Activated naive CD8-positive, alpha-beta T cell treated with anti-CD3 and anti-CD28 coated beads, Interleukin-2, amount 10 ng/mL, durations not matched to agents 7 days and 5 days (primary cell): ENCODE measurements around the gene ELMO2. TPM values are rescaled to one million over a fixed set of nuclear protein-coding genes. Genes with fewer than 3 reads are reported as not detected.
A peak's percentile ranks its signal among the peaks of the same experiment; 100 is the strongest.

ENCODE experiments used
- ATAC-seq: fragments of 150-1000 bp; cut with Tn5 transposase; one replicate; pipeline ENCODE4 v1.10.0; 2021; ENCODE audit warnings: low read depth, moderate library complexity
- POLR2A ChIA-PET: fragments of 350-600 bp; sonication (Branson Sonifier 250); formaldehyde crosslinking; loops from one replicate; lab custom pipeline; 2021; ENCODE audit warnings: antibody characterized with exemption; lab: Charles Lee
- DNase-seq: peaks from one replicate; pipeline ENCODE4 v3.0.0; 2021
- H3K27ac Mint-ChIP-seq: one replicate; pipeline ENCODE4 v1.8.0; 2022; ENCODE audit warnings: mild to moderate bottlenecking, mixed read lengths
- H3K27me3 Mint-ChIP-seq: one replicate; pipeline ENCODE4 v1.8.0; 2022; ENCODE audit warnings: mild to moderate bottlenecking, moderate library complexity, mixed read lengths
- H3K36me3 Mint-ChIP-seq: one replicate; pipeline ENCODE4 v1.8.0; 2021; ENCODE audit warnings: mild to moderate bottlenecking, mixed read lengths
- H3K4me1 Mint-ChIP-seq: one replicate; pipeline ENCODE4 v1.8.0; 2021; ENCODE audit warnings: mixed read lengths
- H3K4me3 Mint-ChIP-seq: one replicate; pipeline ENCODE4 v1.8.0; 2022; ENCODE audit warnings: mild to moderate bottlenecking, moderate library complexity, mixed read lengths
- H3K9me3 Mint-ChIP-seq: one replicate; pipeline ENCODE4 v1.8.0; 2021; ENCODE audit warnings: mixed read lengths
- total RNA-seq, 2 experiments: library from RNA; stranded (reverse); gene quantifications; one replicate each; pipeline ENCODE4 v1.2.3, GENCODE V29; 2021

Gene ELMO2
- total RNA-seq, 2 experiments from 2014 or later: 66.8 to 75.2 TPM

DNA sequence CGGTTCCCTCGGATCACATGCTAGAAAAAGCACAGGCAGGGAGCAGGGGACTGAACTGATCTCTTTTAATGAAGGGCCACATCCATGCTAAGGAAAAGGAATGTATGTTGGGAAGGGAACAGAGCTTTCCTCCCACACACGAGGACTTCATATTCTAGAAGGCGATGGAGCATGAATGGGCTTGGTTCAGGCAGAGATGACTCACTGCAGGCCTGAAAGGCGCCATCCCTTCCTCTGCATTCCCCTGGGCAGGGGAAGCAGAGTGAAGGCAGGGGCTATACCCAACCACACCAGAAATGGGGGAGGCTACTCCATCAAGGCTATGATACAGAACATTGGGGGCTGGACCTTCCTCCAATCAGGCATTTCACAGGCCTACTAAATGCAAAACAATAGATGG lies 30.6 kb downstream of the ELMO2 start:
- no peak for ATAC-seq
- Mint-ChIP-seq H3K9me3 (no peaks in the 10 kb centered on the region), H3K36me3 (peaks cover 29% of the 10 kb centered on the region), H3K27ac (no peak overlapping the region), H3K4me1 (peaks cover 3% of the 10 kb centered on the region), H3K4me3 (no peak overlapping the region), H3K27me3 (no peaks in the 10 kb centered on the region)
- DNase-seq: no peak
- POLR2A ChIA-PET: no interaction called here

DNA sequence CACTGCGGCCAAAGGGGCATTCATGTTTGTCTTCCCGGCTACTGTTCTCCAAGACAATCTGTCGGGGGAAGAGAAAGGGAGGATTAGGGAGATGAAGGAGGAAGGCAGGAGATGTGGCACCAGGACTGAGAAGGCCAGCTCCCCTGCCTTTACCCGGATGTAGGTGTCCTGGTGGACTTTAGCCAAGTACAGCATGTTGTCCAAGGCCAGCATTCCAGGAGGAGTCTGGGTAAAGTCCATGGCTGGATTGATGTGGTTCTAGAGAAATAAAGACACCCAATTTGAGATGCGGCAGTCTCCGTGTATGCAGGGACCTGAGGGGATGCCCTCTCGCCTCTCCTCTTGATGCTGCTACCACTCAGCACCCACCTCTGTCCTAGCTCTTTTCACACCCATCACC lies 32.0 kb downstream of the ELMO2 start:
- Mint-ChIP-seq H3K9me3 (no peaks in the 10 kb centered on the region), H3K27me3 (no peaks in the 10 kb centered on the region), H3K4me3 (no peak overlapping the region), H3K4me1 (peaks cover 5% of the 10 kb centered on the region), H3K27ac (no peak overlapping the region), H3K36me3 (peaks cover 30% of the 10 kb centered on the region)
- DNase-seq (no peak), ATAC-seq (no peak)
- POLR2A ChIA-PET: no interaction called here

DNA sequence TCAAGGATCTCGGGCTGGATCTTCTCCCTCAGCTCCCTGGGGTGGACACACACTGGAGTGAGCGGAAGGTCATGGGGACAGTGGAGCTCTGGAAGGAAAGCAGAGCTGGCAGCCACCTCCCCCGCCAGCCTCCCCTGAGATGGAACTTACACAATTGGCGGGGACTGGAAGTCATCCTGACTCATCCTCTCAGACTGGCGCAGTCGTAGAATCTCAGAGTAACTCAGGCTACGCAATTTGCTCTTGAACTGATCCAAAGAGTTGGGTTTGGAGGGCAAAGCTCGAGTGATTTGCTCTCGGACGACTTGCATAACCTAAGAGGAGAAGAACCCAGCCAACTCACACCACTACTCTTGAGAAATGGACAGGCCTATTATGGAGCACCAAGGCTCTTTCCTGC lies 34.8 kb downstream of the ELMO2 start:
- H3K27me3 Mint-ChIP-seq: no peaks in the 10 kb centered on the region
- POLR2A ChIA-PET: no interaction called here

DNA sequence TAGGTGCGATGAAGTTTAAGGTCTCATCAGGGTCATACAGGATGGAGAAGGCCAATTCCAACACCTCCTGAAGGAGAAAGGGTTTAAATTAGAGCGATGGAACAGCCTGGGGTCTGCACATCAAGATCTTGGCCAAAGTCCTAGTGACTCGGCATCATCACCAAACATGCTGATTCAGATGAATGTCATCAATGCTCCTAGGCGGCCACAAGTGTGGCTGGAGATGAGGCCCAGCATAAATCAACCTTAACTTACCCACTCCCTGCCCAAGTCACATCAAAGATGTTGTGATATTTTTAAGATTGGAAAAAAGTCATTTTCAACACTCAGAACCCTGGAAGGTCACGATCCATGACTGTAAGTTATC lies 37.5 kb downstream of the ELMO2 start:
- POLR2A ChIA-PET: no interaction called here
- H3K4me3 Mint-ChIP-seq: no peak overlapping the region
- H3K4me1 Mint-ChIP-seq: peaks cover 26% of the 10 kb centered on the region
- H3K27ac Mint-ChIP-seq: no peak overlapping the region
- H3K9me3 Mint-ChIP-seq: no peaks in the 10 kb centered on the region
- DNase-seq: no peak
- ATAC-seq: no peak
- peaks cover 32% of the 10 kb centered on the region for H3K36me3 Mint-ChIP-seq
- H3K27me3 Mint-ChIP-seq: no peaks in the 10 kb centered on the region

More for the DNA sequence above, 34.8 kb downstream of the ELMO2 start:
- Mint-ChIP-seq H3K36me3 (peaks cover 35% of the 10 kb centered on the region), H3K4me3 (no peak overlapping the region), H3K9me3 (no peaks in the 10 kb centered on the region), H3K4me1 (peaks cover 9% of the 10 kb centered on the region), H3K27ac (no peak overlapping the region)
- ATAC-seq (no peak), DNase-seq (no peak)

DNA sequence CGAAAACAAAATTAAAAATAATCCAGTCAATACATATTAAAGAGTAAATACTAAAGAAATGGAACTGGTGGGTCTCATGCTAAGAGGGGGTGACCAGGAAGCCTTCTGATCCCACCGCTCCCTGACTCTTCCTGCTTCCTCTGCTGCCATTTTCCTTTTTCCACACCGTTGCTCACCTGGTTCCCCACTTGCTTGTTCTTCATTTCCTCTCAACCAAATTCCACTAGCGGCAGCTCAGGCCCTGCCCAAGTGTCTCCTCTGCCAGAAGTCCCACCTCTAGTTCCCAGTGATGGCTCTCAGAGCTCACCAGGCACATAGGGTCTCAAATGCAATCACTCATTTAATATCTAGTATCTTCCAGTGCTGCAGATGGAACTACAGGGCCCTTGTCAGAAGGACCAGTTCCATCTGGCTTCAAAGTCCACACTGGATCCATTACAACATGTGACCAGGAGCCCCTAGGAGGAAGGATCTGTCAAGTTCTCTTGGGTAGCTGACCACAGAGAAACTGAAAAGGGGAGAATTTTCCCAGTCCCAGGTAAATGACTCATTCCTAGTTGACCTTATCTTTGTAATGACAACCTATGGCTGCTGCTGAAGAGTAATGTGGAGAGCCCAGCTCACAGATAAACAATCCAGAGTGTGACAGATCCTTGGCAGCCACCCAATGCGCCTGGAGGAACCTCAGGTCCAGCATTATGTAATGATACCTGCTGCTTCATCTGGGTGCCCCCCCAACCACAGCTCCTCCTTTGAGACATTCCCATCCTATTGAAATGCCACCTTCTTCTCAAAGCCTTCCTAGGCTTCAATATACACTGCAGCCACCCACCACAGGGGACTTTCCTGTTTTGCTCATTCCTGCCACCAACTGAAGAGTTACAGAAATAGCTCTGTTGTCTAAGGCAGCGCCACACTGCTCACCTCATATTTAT lies 38.2 kb downstream of the ELMO2 start:
- Mint-ChIP-seq H3K27me3 (no peaks in the 10 kb centered on the region), H3K36me3 (peaks cover 36% of the 10 kb centered on the region), H3K4me3 (no peak overlapping the region), H3K9me3 (no peaks in the 10 kb centered on the region), H3K4me1 (peaks cover 32% of the 10 kb centered on the region), H3K27ac (peak overlapping the region; percentile 34)
- POLR2A ChIA-PET: no interaction called here
- ATAC-seq: no peak
- DNase-seq: no peak

DNA sequence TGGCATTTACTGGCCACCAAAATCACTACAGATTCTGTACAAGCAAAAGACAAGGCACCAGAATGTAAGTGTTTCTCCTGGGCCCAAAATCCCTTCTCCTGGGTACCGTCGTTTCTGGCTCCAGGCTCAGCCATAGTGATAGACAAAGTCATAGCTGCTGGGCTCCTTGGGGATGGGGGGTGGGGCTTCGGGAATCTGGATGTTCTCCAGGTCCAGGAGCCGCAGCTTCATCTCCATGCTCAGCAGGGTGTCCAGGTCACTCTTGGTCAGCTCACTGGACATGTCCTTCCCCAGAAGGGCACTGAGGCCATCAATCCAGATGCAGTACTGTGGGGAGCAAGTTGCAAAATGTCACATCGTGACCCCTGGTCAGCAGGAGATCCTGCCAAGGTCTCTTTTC lies 39.2 kb downstream of the ELMO2 start:
- POLR2A ChIA-PET: no interaction called here
- peaks cover 39% of the 10 kb centered on the region for H3K4me1 Mint-ChIP-seq
- DNase-seq (no peak), ATAC-seq (no peak)
- no peak overlapping the region for H3K27ac Mint-ChIP-seq
- H3K9me3 Mint-ChIP-seq: no peaks in the 10 kb centered on the region
- no peak overlapping the region for H3K4me3 Mint-ChIP-seq
- no peaks in the 10 kb centered on the region for H3K27me3 Mint-ChIP-seq
- peaks cover 37% of the 10 kb centered on the region for H3K36me3 Mint-ChIP-seq

DNA sequence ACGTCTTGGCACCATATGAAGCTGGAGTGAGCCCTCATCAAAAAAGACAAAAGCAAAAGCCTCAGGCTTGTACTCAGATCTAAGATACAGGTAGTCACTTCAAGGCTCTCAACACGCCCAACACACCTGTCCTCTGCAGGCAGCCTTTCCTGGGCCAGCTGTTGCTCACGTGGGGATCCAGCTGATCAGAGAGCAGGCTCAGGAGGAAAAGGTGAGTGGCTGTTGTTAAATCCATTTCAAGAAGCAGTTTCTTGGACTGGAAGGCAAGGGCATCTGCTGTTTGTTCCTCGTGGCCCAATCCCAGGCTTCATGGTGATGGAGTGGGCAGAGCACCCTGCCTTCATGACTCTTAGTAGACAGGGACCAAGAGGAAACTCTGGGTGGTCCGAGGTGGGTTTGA lies 39.6 kb downstream of the ELMO2 start:
- peak overlapping the region; percentile 87 for H3K27ac Mint-ChIP-seq
- no peak overlapping the region for H3K4me3 Mint-ChIP-seq
- ATAC-seq: no peak
- peaks cover 41% of the 10 kb centered on the region for H3K4me1 Mint-ChIP-seq
- DNase-seq: no peak
- POLR2A ChIA-PET: interaction anchor here (5.0 kb wide), 1 partner anchor 40 kb away, joined by 57 read pairs; the partner anchor contains the start of gene ELMO2
- H3K36me3 Mint-ChIP-seq: peaks cover 35% of the 10 kb centered on the region
- H3K27me3 Mint-ChIP-seq: no peaks in the 10 kb centered on the region
- no peaks in the 10 kb centered on the region for H3K9me3 Mint-ChIP-seq

DNA sequence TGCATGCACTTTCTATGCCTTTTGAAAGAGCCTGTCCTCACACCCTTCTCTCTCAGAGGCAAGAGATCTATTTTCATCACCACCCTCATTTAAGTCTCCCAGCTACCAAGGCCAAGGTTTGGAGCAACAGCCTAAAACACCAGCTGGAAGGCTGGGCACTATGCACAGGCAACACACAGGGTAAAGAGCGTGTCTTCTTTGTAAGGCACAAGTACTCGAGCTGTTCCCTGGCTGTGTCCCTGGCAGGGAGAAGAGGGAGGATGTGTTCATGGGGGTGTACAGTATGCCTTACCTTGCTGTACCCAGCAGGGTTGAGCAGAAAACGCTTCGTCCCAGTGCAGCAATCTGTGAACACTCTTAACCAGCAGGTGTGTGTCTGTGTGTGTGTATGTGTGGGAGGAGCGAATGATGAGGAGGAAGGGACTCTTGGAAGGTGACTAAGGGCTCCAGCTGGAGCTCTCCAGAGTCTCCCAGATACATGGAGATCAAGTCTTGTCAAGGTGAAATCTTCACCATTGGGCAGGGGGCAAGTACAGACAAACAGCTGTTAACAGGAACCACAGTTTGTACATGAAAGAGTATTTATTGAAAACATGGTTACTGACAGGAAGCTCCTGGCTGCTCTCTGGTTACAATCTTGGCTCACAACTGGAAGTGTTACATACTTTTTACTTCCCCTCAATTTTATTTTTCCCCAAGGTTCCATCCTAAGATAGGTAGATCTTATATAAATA lies 40.8 kb downstream of the ELMO2 start:
- H3K27ac Mint-ChIP-seq: peak overlapping the region; percentile 87
- H3K4me1 Mint-ChIP-seq: peaks cover 51% of the 10 kb centered on the region
- H3K27me3 Mint-ChIP-seq: no peaks in the 10 kb centered on the region
- no peak for ATAC-seq
- POLR2A ChIA-PET: interaction anchor here (0.6 to 5.3 kb wide), 7 partner anchors 13 to 357 kb away, joined by 3 to 74 read pairs (median 4); partner anchors contain the start of genes ELMO2 and MMP9
- H3K9me3 Mint-ChIP-seq: no peaks in the 10 kb centered on the region
- peak overlapping the region; percentile 38 for H3K4me3 Mint-ChIP-seq
- H3K36me3 Mint-ChIP-seq: peaks cover 35% of the 10 kb centered on the region
- DNase-seq: no peak

DNA sequence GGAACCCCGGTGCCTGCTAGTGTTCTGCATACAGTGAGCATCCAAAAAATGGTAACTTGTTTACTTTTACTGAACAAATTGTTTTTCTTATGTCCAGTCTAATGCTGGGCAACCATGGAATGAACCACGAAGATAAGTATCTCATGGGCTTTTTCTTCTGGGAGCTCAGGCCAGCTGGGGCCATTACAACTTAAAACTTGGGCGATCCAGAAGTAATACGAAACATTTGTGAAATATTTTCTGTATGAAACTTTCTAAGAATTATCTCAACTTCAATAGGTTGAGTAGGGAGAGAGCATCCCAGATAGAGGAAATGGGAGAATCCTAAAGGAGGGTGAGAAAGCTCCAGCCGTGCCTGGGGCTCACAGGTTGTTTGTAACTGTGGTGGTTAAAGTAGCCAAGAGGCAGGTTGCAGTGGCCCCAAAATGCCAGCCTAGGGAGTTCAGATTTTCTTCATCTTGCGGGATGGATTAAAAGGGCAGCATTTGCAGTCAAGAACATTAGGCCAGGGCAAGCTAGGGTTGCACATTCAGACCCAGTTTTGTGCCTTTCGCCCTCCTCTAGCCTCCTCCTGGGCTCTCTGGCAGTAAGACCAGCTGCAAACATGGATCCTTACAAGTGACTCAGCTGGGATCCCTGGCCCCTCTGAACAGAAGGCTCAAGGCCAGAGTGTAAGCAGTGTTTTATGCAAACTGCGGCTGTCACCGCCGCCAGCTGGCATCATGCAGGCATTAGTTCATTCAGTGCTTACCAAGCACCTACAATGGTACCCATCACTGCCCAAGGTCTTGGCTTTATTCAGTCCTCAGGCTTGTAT lies 41.5 kb downstream of the ELMO2 start:
- Mint-ChIP-seq H3K27me3 (no peaks in the 10 kb centered on the region), H3K9me3 (no peaks in the 10 kb centered on the region), H3K27ac (peak overlapping the region; percentile 87), H3K4me3 (peak overlapping the region; percentile 90), H3K36me3 (peaks cover 32% of the 10 kb centered on the region), H3K4me1 (peaks cover 49% of the 10 kb centered on the region)
- POLR2A ChIA-PET: interaction anchor here (0.6 to 5.3 kb wide), 12 partner anchors 8 to 394 kb away, joined by 3 to 74 read pairs (median 4); partner anchors contain the start of genes ELMO2, MMP9 and TP53RK
- DNase-seq (no peak), ATAC-seq (no peak)

DNA sequence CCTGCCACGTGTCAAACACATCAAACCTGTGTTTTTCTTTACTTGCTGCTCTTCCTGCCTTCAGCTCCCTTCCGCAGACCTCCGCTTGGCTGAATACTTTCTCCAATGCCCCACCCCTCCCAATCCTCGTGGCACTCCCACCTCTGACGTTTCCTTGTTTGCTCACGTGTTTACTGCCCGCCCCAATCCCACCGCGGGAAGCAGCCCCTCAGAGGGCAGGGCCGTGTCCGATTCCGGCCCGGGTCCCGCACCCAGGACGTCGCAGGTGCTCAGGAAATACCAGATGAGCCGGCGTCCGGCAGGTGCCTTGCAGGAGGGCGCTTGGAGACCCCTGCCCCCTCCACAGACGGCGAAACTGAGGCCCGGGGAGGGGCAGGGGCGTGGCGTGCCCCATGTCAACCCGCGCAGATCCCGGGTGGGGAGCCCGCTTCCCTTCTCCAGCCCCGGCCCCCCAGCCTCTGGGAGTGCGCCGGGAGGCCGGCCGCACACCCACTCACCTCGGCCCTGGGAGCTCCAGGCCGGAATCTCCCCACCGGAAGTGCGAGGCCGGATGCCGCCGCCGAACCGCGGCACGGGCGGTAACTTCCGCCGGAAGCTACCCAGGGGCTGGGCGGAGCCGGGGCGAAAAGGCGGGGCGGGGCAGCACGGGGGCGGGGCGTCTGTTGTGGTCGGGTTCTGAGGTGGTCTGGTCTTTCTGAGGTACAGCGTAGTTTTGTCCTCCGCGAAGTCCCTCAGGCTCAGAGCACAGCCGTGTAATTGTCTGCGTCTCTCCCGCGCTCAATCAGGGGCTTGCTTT lies 42.3 kb downstream of the ELMO2 start:
- POLR2A ChIA-PET: interaction anchor here (1.0 to 5.3 kb wide), 9 partner anchors 8 to 393 kb away, joined by 3 to 74 read pairs (median 5); partner anchors contain the start of genes ELMO2 and TP53RK
- peaks cover 30% of the 10 kb centered on the region for H3K36me3 Mint-ChIP-seq
- H3K27me3 Mint-ChIP-seq: no peaks in the 10 kb centered on the region
- ATAC-seq: peak; percentile 75
- H3K9me3 Mint-ChIP-seq: no peaks in the 10 kb centered on the region
- peak; percentile 93 for DNase-seq
- peaks cover 55% of the 10 kb centered on the region for H3K4me1 Mint-ChIP-seq
- H3K27ac Mint-ChIP-seq: peak overlapping the region; percentile 87
- H3K4me3 Mint-ChIP-seq: peak overlapping the region; percentile 90

DNA sequence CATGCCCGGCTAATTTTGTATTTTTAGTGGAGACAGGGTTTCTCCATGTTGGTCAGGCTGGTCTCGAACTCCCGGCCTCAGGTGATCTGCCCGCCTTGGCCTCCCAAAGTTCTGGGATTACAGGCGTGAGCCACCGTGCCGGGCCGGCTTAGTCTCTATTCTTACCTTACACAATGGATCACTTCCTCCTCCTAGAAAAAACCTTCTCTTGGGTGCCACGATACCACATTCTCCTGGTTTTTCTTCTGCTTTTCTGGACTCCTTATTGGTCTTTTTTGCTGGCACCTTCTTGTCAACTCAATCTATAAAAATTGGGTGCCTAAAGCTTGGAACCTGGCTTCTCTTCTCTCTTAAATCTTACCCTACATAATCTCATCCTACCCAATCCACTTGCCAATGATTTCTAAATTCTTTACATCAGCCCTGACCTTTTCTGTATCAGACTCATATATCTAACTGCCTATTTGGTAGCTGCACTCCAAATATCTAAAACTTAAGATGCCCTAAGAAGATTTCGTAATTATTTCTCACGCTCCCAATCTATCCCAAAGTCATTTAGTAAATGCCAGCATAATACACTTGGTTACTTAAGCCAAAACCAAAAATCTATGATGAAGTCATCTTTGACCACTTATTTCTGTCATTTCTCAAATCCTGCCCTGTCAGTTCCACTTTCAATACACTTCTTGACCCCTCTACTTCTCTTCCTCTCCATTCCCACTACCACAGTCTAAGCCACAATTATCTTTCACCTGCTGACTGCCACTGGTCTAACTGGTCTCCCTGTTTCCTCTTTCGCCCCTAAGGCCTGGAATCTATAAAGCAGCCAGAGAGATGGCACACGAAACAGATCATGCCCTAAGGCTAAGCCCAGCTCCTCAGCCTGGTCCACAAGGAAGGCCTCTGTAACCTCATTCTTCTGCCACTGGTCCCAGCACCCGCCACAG lies 43.2 kb downstream of the ELMO2 start:
- Mint-ChIP-seq H3K27me3 (no peaks in the 10 kb centered on the region), H3K36me3 (peaks cover 25% of the 10 kb centered on the region), H3K9me3 (no peaks in the 10 kb centered on the region), H3K4me3 (peak overlapping the region; percentile 90), H3K4me1 (peaks cover 56% of the 10 kb centered on the region), H3K27ac (peak overlapping the region; percentile 87)
- no peak for ATAC-seq
- POLR2A ChIA-PET: interaction anchor here (1.2 to 5.3 kb wide), 5 partner anchors 37 to 392 kb away, joined by 3 to 74 read pairs (median 8); partner anchors contain the start of genes ELMO2 and TP53RK
- DNase-seq: no peak
